ENCODE results near the gene CAMK4.

GRCh38 chr5:111512375-111513130, 288.4 kb downstream of the CAMK4 start, which contains the start of gene STARD4:
- TF ChIP-seq GATA3 (IDR thresholded peaks at IDR 0.05; ENCODE audit: low read depth, low read length) (no peak), GATA2 (IDR thresholded peaks at IDR 0.05; ENCODE audit: low read depth, low read length) (peak; percentile 31; the same call in 1 of the 2 replicates)
